IMR-90 (cell line): ENCODE measurements around the gene OPA3. TPM values are rescaled to one million over a fixed set of nuclear protein-coding genes. Genes with fewer than 3 reads are reported as not detected.

ENCODE experiments used
- ATAC-seq: fragments of 200-7000 bp; cut with Tn5 transposase; 2 replicates; pipeline ENCODE4 v1.9.1; 2020; ENCODE audit warnings: low read depth, mild to moderate bottlenecking, moderate library complexity
- BruUV-seq: library from RNA; stranded (reverse); fragments of 400-500 nt; replicated peaks from 2 replicates; lab custom pipeline; 2021; lab: Mats Ljungman, UMichigan
- CTCF ChIA-PET: fragments of 300-600 bp; formaldehyde crosslinking; extraction: SDS; loops from one replicate; lab custom pipeline; 2021; ENCODE audit warnings: antibody characterized with exemption; lab: Yijun Ruan, JAX
- POLR2A ChIA-PET: fragments of 300-600 bp; sonication (Branson Sonifier 250); formaldehyde crosslinking; loops from one replicate; lab custom pipeline; 2022; ENCODE audit warnings: antibody characterized with exemption; ENCODE audit not compliant: unreplicated experiment; lab: Charles Lee
- DNase-seq: peaks from one replicate; pipeline ENCODE4 v3.0.0; 2013
- H2AFZ ChIP-seq: replicated peaks from 2 replicates; pipeline ENCODE3; 2013; ENCODE audit warnings: low read length, mild to moderate bottlenecking; ENCODE audit not compliant: poor library complexity
- H2AK5ac ChIP-seq: 2 replicates; pipeline ENCODE4 v1.6.1; 2013; ENCODE audit warnings: low read depth, low read length, inconsistent platforms
- H2AK9ac ChIP-seq: replicated peaks from 2 replicates; pipeline ENCODE3; 2013; ENCODE audit warnings: mild to moderate bottlenecking, low read depth, low read length, moderate library complexity; ENCODE audit not compliant: poor library complexity
- H2BK120ac ChIP-seq: 2 replicates; pipeline ENCODE4 v1.6.1; 2013; ENCODE audit warnings: low read depth, low read length, inconsistent platforms
- H2BK15ac ChIP-seq: 3 replicates; pipeline ENCODE4 v1.6.1; 2013; ENCODE audit warnings: low read depth, low read length, inconsistent platforms
- H2BK20ac ChIP-seq: 2 replicates; pipeline ENCODE4 v1.6.1; 2013; ENCODE audit warnings: low read depth, mild to moderate bottlenecking, inconsistent platforms, low read length, moderate library complexity
- H2BK5ac ChIP-seq: 2 replicates; pipeline ENCODE4 v1.6.1; 2013; ENCODE audit warnings: mild to moderate bottlenecking, low read depth, low read length, inconsistent platforms; ENCODE audit not compliant: poor library complexity, severe bottlenecking
- H3K14ac ChIP-seq: replicated peaks from 2 replicates; pipeline ENCODE4 v1.6.1; 2013; ENCODE audit warnings: low read depth, low read length, inconsistent platforms
- H3K18ac ChIP-seq: 2 replicates; pipeline ENCODE4 v1.6.1; 2013; ENCODE audit warnings: low read depth, low read length, control low read depth
- H3K23ac ChIP-seq: 2 replicates; pipeline ENCODE4 v1.6.1; 2013; ENCODE audit warnings: low read depth, low read length, inconsistent platforms
- H3K27ac ChIP-seq: 2 replicates; pipeline ENCODE4 v1.5.1; 2013; ENCODE audit warnings: mild to moderate bottlenecking, control low read depth, low read length; ENCODE audit not compliant: insufficient read depth
- H3K27me3 ChIP-seq: 2 replicates; pipeline ENCODE4 v1.6.1; 2013; ENCODE audit warnings: low read length; ENCODE audit not compliant: control insufficient read depth, insufficient read depth
- H3K36me3 ChIP-seq: 2 replicates; pipeline ENCODE4 v1.6.1; 2013; ENCODE audit warnings: low read length, mixed read lengths; ENCODE audit not compliant: control insufficient read depth, insufficient read depth
- H3K4ac ChIP-seq: 2 replicates; pipeline ENCODE4 v1.6.1; 2013; ENCODE audit warnings: low read depth, low read length, inconsistent platforms
- H3K4me1 ChIP-seq: 2 replicates; pipeline ENCODE4 v1.6.1; 2013; ENCODE audit warnings: low read length, mixed read lengths; ENCODE audit not compliant: control insufficient read depth, insufficient read depth
- H3K4me2 ChIP-seq: 2 replicates; pipeline ENCODE4 v1.6.1; 2013; ENCODE audit warnings: low read depth, mild to moderate bottlenecking, control low read depth, low read length, moderate library complexity
- H3K4me3 ChIP-seq: 2 replicates; pipeline ENCODE4 v1.5.1; 2013; ENCODE audit warnings: low read depth, mild to moderate bottlenecking, control low read depth, low read length, moderate library complexity; ENCODE audit not compliant: insufficient read depth
- H3K56ac ChIP-seq: 2 replicates; pipeline ENCODE4 v1.6.1; 2013; ENCODE audit warnings: low read length, inconsistent platforms; ENCODE audit not compliant: insufficient read depth; ENCODE audit errors: extremely low read depth
- H3K79me1 ChIP-seq, 2 experiments: 2 replicates each; pipeline ENCODE4 v1.6.1; 2013; ENCODE audit warnings: low read length in 2 of 2, inconsistent platforms in 1 of 2, low read depth in 1 of 2
- H3K9ac ChIP-seq: 2 replicates; pipeline ENCODE4 v1.6.1; 2013; ENCODE audit warnings: low read depth, low read length, control low read depth
- H3K9me1 ChIP-seq: 2 replicates; pipeline ENCODE4 v1.6.1; 2013; ENCODE audit warnings: low read length, inconsistent platforms; ENCODE audit not compliant: insufficient read depth
- H3K9me3 ChIP-seq: 2 replicates; pipeline ENCODE4 v1.6.1; 2013; ENCODE audit warnings: low read length; ENCODE audit not compliant: control insufficient read depth, insufficient read depth
- H4K20me1 ChIP-seq: 2 replicates; pipeline ENCODE4 v1.6.1; 2013; ENCODE audit warnings: low read length, inconsistent platforms; ENCODE audit not compliant: insufficient read depth
- H4K5ac ChIP-seq: 2 replicates; pipeline ENCODE4 v1.6.1; 2013; ENCODE audit warnings: mild to moderate bottlenecking, low read depth, low read length, control low read depth
- H4K8ac ChIP-seq, 2 experiments: 2 replicates each; pipeline ENCODE4 v1.6.1; 2013; ENCODE audit warnings: low read depth in 2 of 2, low read length in 2 of 2, control low read depth in 1 of 2, inconsistent platforms in 1 of 2
- H4K91ac ChIP-seq: 2 replicates; pipeline ENCODE4 v1.6.1; 2013; ENCODE audit warnings: low read depth, low read length, inconsistent platforms; ENCODE audit not compliant: insufficient read depth
- BHLHE40 ChIP-seq: fragments of 150-350 bp; IDR thresholded peaks from 2 replicates; pipeline ENCODE4 v1.6.1; 2016; ENCODE audit warnings: mild to moderate bottlenecking, low read depth, low read length
- CHD1 ChIP-seq: IDR thresholded peaks from 2 replicates; pipeline ENCODE4 v1.6.1; 2012; ENCODE audit warnings: low read depth, low read length, improper control_type of control experiment
- CTCF ChIP-seq: conservative IDR thresholded peaks from 2 replicates; pipeline ENCODE4 v1.5.1; 2012; ENCODE audit warnings: mild to moderate bottlenecking, low read depth, low read length, improper control_type of control experiment
- MXI1 ChIP-seq: IDR thresholded peaks from 2 replicates; pipeline ENCODE4 v1.6.1; 2012; ENCODE audit warnings: low read depth, mild to moderate bottlenecking, low read length, moderate library complexity, borderline replicate concordance
- POLR2A ChIP-seq: IDR thresholded peaks from 2 replicates; pipeline ENCODE4 v1.6.1; 2012; ENCODE audit warnings: mild to moderate bottlenecking, low read depth, low read length
- RAD21 ChIP-seq: IDR thresholded peaks from 2 replicates; pipeline ENCODE4 v1.6.1; 2012; ENCODE audit warnings: low read length, improper control_type of control experiment
- USF2 ChIP-seq: fragments of 150-350 bp; IDR thresholded peaks from 2 replicates; pipeline ENCODE4 v1.6.1; 2017; ENCODE audit warnings: mild to moderate bottlenecking, antibody characterized with exemption, low read length, low read depth
- WGBS, 2 experiments: methylation state at CpG; one replicate each; pipeline versions ENCODE4 v1.1.5 to v1.1.7; 2013; ENCODE audit warnings: missing lambda C conversion rate in 2 of 2; ENCODE audit not compliant: insufficient read length in 1 of 2; ENCODE audit errors: extremely low coverage in 2 of 2; 5-methylcytosine and 5-hydroxymethylcytosine counted together
- dilution Hi-C: fragments of 300-500 bp; cut with HindIII; formaldehyde crosslinking; loops from one replicate; pipeline ENCODE4 v1.14.3; 2018; ENCODE audit warnings: low sequenced_read_pairs; ENCODE audit not compliant: unreplicated experiment
- in situ Hi-C: fragments of 300-500 bp; cut with MboI; formaldehyde crosslinking; loops from 3 replicates; pipeline ENCODE4 v1.14.3; 2019; ENCODE audit warnings: low sequenced_read_pairs, inconsistent platforms, mixed read lengths
- intact Hi-C: fragments of 100-400 bp; cut with micrococcal nuclease; formaldehyde crosslinking; loops from 2 replicates; pipeline ENCODE4 v1.10.0; 2022
- polyA plus RNA-seq, 3 experiments: library from polyadenylated mRNA; depleted of rRNA; stranded (reverse); fragments of >200 nt; gene quantifications; 2 replicates each; pipeline ENCODE4 v1.2.3, GENCODE V29; 2012; ENCODE audit warnings: low replicate concordance in 1 of 3
- total RNA-seq: library from RNA; depleted of rRNA; stranded (reverse); fragments of >200 nt; gene quantifications from 2 replicates; pipeline ENCODE4 v1.2.3, GENCODE V29; 2012

Gene OPA3
- total and polyA plus RNA-seq, 2 of the 4 experiments (the other 2 are of a cell fraction) = 5.2 to 9.6 TPM

- no peak overlapping the region for H2BK15ac ChIP-seq
- H3K4me3 ChIP-seq = no peak overlapping the region
- no peaks in the 10 kb centered on the region for H3K9me3 ChIP-seq
- H3K36me3 ChIP-seq = peaks cover 48% of the 10 kb centered on the region
- H3K4me2 ChIP-seq = no peak overlapping the region
- ATAC-seq (peak; percentile 48), DNase-seq (peak; percentile 55)
- TF ChIP-seq CTCF (no peak), RAD21 (no peak), POLR2A (no peak), MXI1 (no peak), CHD1 (no peak), USF2 (no peak), BHLHE40 (no peak)
- no peak overlapping the region for H3K14ac ChIP-seq
- H2BK20ac ChIP-seq = no peak overlapping the region
- peaks cover 2% of the 10 kb centered on the region; the same call in 1 of the 2 replicates for H3K4me1 ChIP-seq
- H4K8ac ChIP-seq = no peak overlapping the region
- in situ Hi-C loops (loop anchor here (10.0 kb wide), 1 partner anchor 119 kb away; no protein-coding TSS in a partner anchor), dilution Hi-C loops (no loop called here), intact Hi-C loops (no loop called here)
- no peak overlapping the region for H3K56ac ChIP-seq
- BruUV-seq = no TSS peak
- H2BK5ac ChIP-seq = no peak overlapping the region
- ChIA-PET POLR2A (no interaction called here), CTCF (no interaction called here)
- WGBS, 2 experiments = no CpG with 5 or more reads among the region's 9 CpGs
- H2AK9ac ChIP-seq = no peak overlapping the region
- H4K91ac ChIP-seq = no peak overlapping the region
- H3K4ac ChIP-seq = no peak overlapping the region
- H3K9ac ChIP-seq = no peak overlapping the region
- H4K5ac ChIP-seq = no peak overlapping the region
- no peak overlapping the region for H2BK120ac ChIP-seq
- H3K27ac ChIP-seq = no peak overlapping the region
- no peak overlapping the region; the same call in 1 of the 2 replicates for H2AK5ac ChIP-seq
- no peak overlapping the region for H3K23ac ChIP-seq
- peaks cover 52% of the 10 kb centered on the region for H4K20me1 ChIP-seq
- peaks cover 12 to 50% of the 10 kb centered on the region in 2 experiments for H3K79me1 ChIP-seq
- no peak overlapping the region for H3K18ac ChIP-seq
- 0 out of 2 replicates have a peak, but pooled peaks cover 4% of the 10 kb centered on the region for H3K9me1 ChIP-seq
- no peaks in the 10 kb centered on the region for H3K27me3 ChIP-seq
- H2AFZ ChIP-seq = no peak overlapping the region
Measured at GRCh38 chr19:45526143-45526542, 58.5 kb downstream of the OPA3 start.
